Muscle of leg (tissue), 11 donors: ENCODE results near the gene XYLT1. TPM values are rescaled to one million over a fixed set of nuclear protein-coding genes. Genes with fewer than 3 reads are reported as not detected.

Experiments
- DNase-seq: peaks from one replicate; pipeline ENCODE4 v3.0.0; 2013
- H3K27ac ChIP-seq: one replicate; pipeline ENCODE4 v1.5.1; 2013; ENCODE audit warnings: mild to moderate bottlenecking, low read length, control low read depth
- H3K27me3 ChIP-seq: one replicate; pipeline ENCODE4 v1.6.1; 2013; ENCODE audit warnings: low read length; ENCODE audit not compliant: control insufficient read depth, insufficient read depth
- H3K36me3 ChIP-seq: one replicate; pipeline ENCODE4 v1.6.1; 2013; ENCODE audit warnings: low read length; ENCODE audit not compliant: control insufficient read depth, insufficient read depth
- H3K4me1 ChIP-seq: one replicate; pipeline ENCODE4 v1.6.1; 2013; ENCODE audit warnings: low read length; ENCODE audit not compliant: control insufficient read depth, insufficient read depth
- H3K4me3 ChIP-seq: one replicate; pipeline ENCODE4 v1.5.1; 2013; ENCODE audit warnings: low read length, control low read depth
- H3K9me3 ChIP-seq: replicated peaks from 2 replicates; pipeline ENCODE4 v1.6.1; 2013; ENCODE audit warnings: low read depth, low read length; ENCODE audit not compliant: control insufficient read depth
- WGBS: methylation state at CpG from one replicate; pipeline ENCODE4 v1.1.5; 2013; ENCODE audit warnings: missing lambda C conversion rate; ENCODE audit not compliant: insufficient coverage; 5-methylcytosine and 5-hydroxymethylcytosine counted together
- polyA plus RNA-seq, 8 donors: library from polyadenylated mRNA; unstranded; fragments of 120-200 nt; gene quantifications; one replicate each; pipeline versions ENCODE4 v1.2.1 to v1.2.3, GENCODE V29; 2013; ENCODE audit warnings: inconsistent platforms in 1 of 8, low replicate concordance in 1 of 8; ENCODE audit not compliant: insufficient read length in 8 of 8, insufficient read depth in 1 of 8
- total RNA-seq: library from RNA; stranded (reverse); fragments of 120-200 nt; gene quantifications from one replicate; pipeline ENCODE4 v1.2.4, GENCODE V29; 2013

The XYLT1 gene
- total and polyA plus RNA-seq, 9 donors, result 4.3 to 9.7 (median 5.3) TPM

GRCh38 chr16:17435318-17435717, 35.4 kb downstream of the XYLT1 start:
- WGBS, result 100% methylated on average over 4 of the region's 5 CpGs
- no peaks in the 10 kb centered on the region for H3K36me3 ChIP-seq
- DNase-seq, result peak; percentile 51

GRCh38 chr16:17433577-17434451, 36.9 kb downstream of the XYLT1 start:
- peak; percentile 27 for DNase-seq
- no CpG with 5 or more reads among the region's 13 CpGs for WGBS
- Histone ChIP-seq H3K27ac (no peak overlapping the region), H3K4me1 (peaks cover 16% of the 10 kb centered on the region), H3K4me3 (no peak overlapping the region), H3K36me3 (no peaks in the 10 kb centered on the region), H3K9me3 (no peaks in the 10 kb centered on the region), H3K27me3 (no peaks in the 10 kb centered on the region)

More at GRCh38 chr16:17435318-17435717, 35.4 kb downstream of the XYLT1 start:
- no peak overlapping the region for H3K4me3 ChIP-seq
- no peaks in the 10 kb centered on the region for H3K9me3 ChIP-seq
- H3K4me1 ChIP-seq, result peaks cover 16% of the 10 kb centered on the region
- no peaks in the 10 kb centered on the region for H3K27me3 ChIP-seq
- peak overlapping the region; percentile 45 for H3K27ac ChIP-seq

GRCh38 chr16:17432901-17433576, 37.7 kb downstream of the XYLT1 start:
- 27% methylated on average over 3 of the region's 12 CpGs for WGBS
- Histone ChIP-seq H3K9me3 (no peaks in the 10 kb centered on the region), H3K27ac (no peak overlapping the region), H3K27me3 (no peaks in the 10 kb centered on the region), H3K4me1 (peaks cover 16% of the 10 kb centered on the region), H3K36me3 (no peaks in the 10 kb centered on the region), H3K4me3 (no peak overlapping the region)
- DNase-seq, result peak; percentile 66

- Histone ChIP-seq H3K4me3 (no peak overlapping the region), H3K36me3 (no peaks in the 10 kb centered on the region), H3K27me3 (no peaks in the 10 kb centered on the region), H3K9me3 (no peaks in the 10 kb centered on the region), H3K27ac (no peak overlapping the region), H3K4me1 (peaks cover 13% of the 10 kb centered on the region)
- 38% methylated on average over 1 of the region's 8 CpGs for WGBS
- DNase-seq, result no peak
These were observed 38.7 kb downstream of the XYLT1 start for GRCh38 chr16:17431968-17432625.

- Histone ChIP-seq H3K4me1 (peaks cover 11% of the 10 kb centered on the region), H3K36me3 (no peaks in the 10 kb centered on the region), H3K27ac (no peak overlapping the region), H3K27me3 (no peaks in the 10 kb centered on the region), H3K9me3 (no peaks in the 10 kb centered on the region), H3K4me3 (no peak overlapping the region)
- DNase-seq, result no peak
- WGBS, result 96% methylated on average over 4 of the region's 8 CpGs
These were observed 39.7 kb downstream of the XYLT1 start for GRCh38 chr16:17431012-17431411.

- no peak for DNase-seq
- no peaks in the 10 kb centered on the region for H3K4me1 ChIP-seq
- WGBS, result no CpG with 5 or more reads among the region's 2 CpGs
- peaks cover 1% of the 10 kb centered on the region for H3K9me3 ChIP-seq
- H3K27me3 ChIP-seq, result no peaks in the 10 kb centered on the region
- no peak overlapping the region for H3K27ac ChIP-seq
- H3K36me3 ChIP-seq, result no peaks in the 10 kb centered on the region
- H3K4me3 ChIP-seq, result no peak overlapping the region
These were observed 44.3 kb downstream of the XYLT1 start for GRCh38 chr16:17426451-17426850.

GRCh38 chr16:17424771-17425170, 46.0 kb downstream of the XYLT1 start:
- Histone ChIP-seq H3K4me3 (no peak overlapping the region), H3K9me3 (peaks cover 2% of the 10 kb centered on the region), H3K27me3 (no peaks in the 10 kb centered on the region), H3K4me1 (no peaks in the 10 kb centered on the region), H3K27ac (no peak overlapping the region), H3K36me3 (no peaks in the 10 kb centered on the region)
- DNase-seq, result no peak
- 80% methylated on average over 1 of the region's 5 CpGs for WGBS

GRCh38 chr16:17423221-17423620, 47.5 kb downstream of the XYLT1 start:
- Histone ChIP-seq H3K27me3 (no peaks in the 10 kb centered on the region), H3K9me3 (peaks cover 2% of the 10 kb centered on the region), H3K4me3 (no peak overlapping the region), H3K4me1 (no peaks in the 10 kb centered on the region), H3K27ac (no peak overlapping the region), H3K36me3 (no peaks in the 10 kb centered on the region)
- DNase-seq, result no peak
- WGBS, result 97% methylated on average over 5 of the region's 6 CpGs

- no peaks in the 10 kb centered on the region for H3K4me1 ChIP-seq
- no CpG with 5 or more reads among the region's 4 CpGs for WGBS
These were observed 49.9 kb downstream of the XYLT1 start for GRCh38 chr16:17420816-17421215.

GRCh38 chr16:17419266-17419665, 51.5 kb downstream of the XYLT1 start:
- H3K36me3 ChIP-seq, result no peaks in the 10 kb centered on the region
- DNase-seq, result no peak
- H3K4me1 ChIP-seq, result no peaks in the 10 kb centered on the region
- no peaks in the 10 kb centered on the region for H3K27me3 ChIP-seq
- WGBS, result no CpG with 5 or more reads among the region's 4 CpGs
- H3K27ac ChIP-seq, result no peak overlapping the region
- peaks cover 2% of the 10 kb centered on the region for H3K9me3 ChIP-seq
- H3K4me3 ChIP-seq, result no peak overlapping the region

More at GRCh38 chr16:17420816-17421215, 49.9 kb downstream of the XYLT1 start:
- H3K9me3 ChIP-seq, result peaks cover 2% of the 10 kb centered on the region
- H3K27ac ChIP-seq, result no peak overlapping the region
- no peaks in the 10 kb centered on the region for H3K27me3 ChIP-seq
- no peak overlapping the region for H3K4me3 ChIP-seq
- no peak for DNase-seq
- no peaks in the 10 kb centered on the region for H3K36me3 ChIP-seq
